HepG2 (cell line): Measurements from ENCODE around the gene NOX4. TPM values are rescaled to one million over a fixed set of nuclear protein-coding genes. Genes with fewer than 3 reads are reported as not detected.

Experiments used
- ATAC-seq: fragments of 200-7000 bp; cut with Tn5 transposase; 3 replicates; pipeline ENCODE4 v1.9.1; 2020; ENCODE audit warnings: mild to moderate bottlenecking, moderate library complexity
- BruUV-seq: library from RNA; stranded (reverse); fragments of 400-500 nt; replicated peaks from 2 replicates; lab custom pipeline; 2021; lab: Mats Ljungman, UMichigan
- CTCF ChIA-PET: fragments of 300-600 bp; formaldehyde crosslinking; extraction: SDS; loops from one replicate; lab custom pipeline; 2021; ENCODE audit warnings: low total read pairs, inconsistent platforms, low intra/inter-chr PET ratio; lab: Yijun Ruan, JAX
- POLR2A ChIA-PET: fragments of 350-600 bp; sonication (Branson Sonifier 250); formaldehyde crosslinking; loops from one replicate; lab custom pipeline; 2020; ENCODE audit warnings: antibody characterized with exemption, inconsistent platforms; lab: Yijun Ruan, JAX
- DNase-seq: peaks from one replicate; pipeline ENCODE4 v3.0.0-alpha.2; 2015; ENCODE audit warnings: low spot score
- FAIRE-seq: peaks from 3 replicates; lab custom pipeline; 2011; peaks lifted over from hg19 to GRCh38; lab: Jason Lieb, UNC
- H2AFZ ChIP-seq: one replicate; pipeline ENCODE4 v1.6.1; 2011; ENCODE audit warnings: low read length, inconsistent platforms
- H3K27ac ChIP-seq: fragments of 300-600 bp; 3 replicates; pipeline ENCODE4 v1.8.0; 2011; ENCODE audit warnings: mixed run types, mild to moderate bottlenecking, mixed read lengths, low read length, inconsistent platforms; ENCODE audit not compliant: insufficient read depth; ENCODE audit errors: extremely low read length
- H3K27me3 ChIP-seq, 2 experiments: fragments of 200-600 bp in 1 of 2; 2 replicates in 1 of 2; 3 replicates in 1 of 2; pipeline versions ENCODE4 v1.6.0 to v1.8.0; 2011; ENCODE audit warnings: low read length in 2 of 2, mild to moderate bottlenecking in 2 of 2, moderate library complexity in 2 of 2, inconsistent platforms in 1 of 2; ENCODE audit not compliant: insufficient read depth in 2 of 2, control insufficient read depth in 1 of 2
- H3K36me3 ChIP-seq, 2 experiments: fragments of 200-600 bp in 1 of 2; replicated peaks in 1 of 2; 2 replicates in 1 of 2; 3 replicates in 1 of 2; pipeline versions ENCODE4 v1.5.1 to v1.8.0; 2011; ENCODE audit warnings: low read length in 2 of 2, inconsistent platforms in 1 of 2; ENCODE audit not compliant: insufficient read depth in 2 of 2, control insufficient read depth in 1 of 2
- H3K4me1 ChIP-seq: 2 replicates; pipeline ENCODE4 v1.5.1; 2012; ENCODE audit warnings: low read length, inconsistent platforms; ENCODE audit not compliant: insufficient read depth
- H3K4me2 ChIP-seq: 2 replicates; pipeline ENCODE4 v1.6.0; 2011; ENCODE audit warnings: low read depth, low read length, inconsistent platforms
- H3K4me3 ChIP-seq, 3 experiments: fragments of 200-600 bp in 1 of 3; sonication (generic), shearing (Covaris generic) in 1 of 3; replicated peaks in 1 of 3; 2 replicates each; pipeline ENCODE4 v1.5.1; 2011 to 2016; ENCODE audit warnings: low read length in 3 of 3, inconsistent platforms in 2 of 3, low read depth in 2 of 3, mild to moderate bottlenecking in 2 of 3, control low read depth in 1 of 3, mixed read lengths in 1 of 3; ENCODE audit not compliant: insufficient read depth in 1 of 3
- H3K79me2 ChIP-seq: one replicate; pipeline ENCODE4 v1.6.1; 2011; ENCODE audit warnings: low read length, inconsistent platforms; ENCODE audit not compliant: insufficient read depth
- H3K9ac ChIP-seq: 2 replicates; pipeline ENCODE4 v1.6.0; 2011; ENCODE audit warnings: mild to moderate bottlenecking, low read depth, low read length, inconsistent platforms; ENCODE audit not compliant: insufficient read depth
- H3K9me3 ChIP-seq: 2 replicates; pipeline ENCODE4 v1.5.1; 2012; ENCODE audit warnings: mild to moderate bottlenecking, low read length
- H4K20me1 ChIP-seq: 2 replicates; pipeline ENCODE4 v1.6.0; 2011; ENCODE audit warnings: inconsistent platforms, mild to moderate bottlenecking, low read length, moderate library complexity; ENCODE audit not compliant: insufficient read depth
- GMEB1 ChIP-seq: sonication (generic); formaldehyde crosslinking; IDR thresholded peaks from 2 replicates; pipeline ENCODE4 v1.5.1; 2020; ENCODE audit warnings: missing genetic modification reagents, mild to moderate bottlenecking, borderline replicate concordance
- MLXIP ChIP-seq: sonication (generic); formaldehyde crosslinking; IDR thresholded peaks from 2 replicates; pipeline ENCODE4 v1.9.0; 2021; ENCODE audit warnings: missing genetic modification reagents, borderline replicate concordance
- STAG1 ChIP-seq: sonication (generic); formaldehyde crosslinking; IDR thresholded peaks from 2 replicates; pipeline ENCODE4 v1.4.0; 2020; ENCODE audit warnings: missing genetic modification reagents
- ZNF607 ChIP-seq: sonication (generic); formaldehyde crosslinking; IDR thresholded peaks from 2 replicates; pipeline ENCODE4 v1.5.1; 2020; ENCODE audit warnings: missing genetic modification reagents, mild to moderate bottlenecking, borderline replicate concordance
- ZNF652 ChIP-seq: IDR thresholded peaks from 2 replicates; pipeline ENCODE4 v1.6.1; 2016; ENCODE audit warnings: low read depth, borderline replicate concordance
- WGBS: methylation state at CpG from one replicate; pipeline ENCODE4 v1.1.6; 2017; ENCODE audit warnings: low lambda C conversion rate; 5-methylcytosine and 5-hydroxymethylcytosine counted together
- in situ Hi-C: cut with HindIII; loops from 2 replicates; pipeline ENCODE4 v1.10.0; 2017; ENCODE audit warnings: low pct_unique_long_range_greater_than_20kb; ENCODE audit not compliant: extremely low pct_ligation_motif_present
- intact Hi-C: fragments of 100-400 bp; cut with micrococcal nuclease; formaldehyde crosslinking; loops from one replicate; pipeline ENCODE4 v1.10.0; 2022; ENCODE audit not compliant: unreplicated experiment
- polyA plus RNA-seq, 8 experiments: library from polyadenylated mRNA; depleted of rRNA in 3 of 8; stranded (reverse) in 7 of 8; unstranded in 1 of 8; fragments of >200 nt; fragmentation: Illumina TruSeq in 4 of 8; extraction: Trizol in 4 of 8; gene quantifications; 2 replicates each; pipeline versions ENCODE4 v1.2.1 to v1.2.3, GENCODE V29; 2011 to 2016; ENCODE audit warnings: low read depth in 4 of 8, missing spikeins in 1 of 8, mixed read lengths in 1 of 8; ENCODE audit not compliant: insufficient read depth in 1 of 8
- total RNA-seq, 5 experiments: library from RNA; depleted of rRNA; stranded (reverse); fragments of >200 nt; fragmentation: Illumina TruSeq; extraction: Trizol; gene quantifications; 2 replicates each; pipeline ENCODE4 v1.2.3, GENCODE V29; 2016; ENCODE audit warnings: low read depth in 1 of 5
- TF ChIP-seq, protein P1 (sequence below): sonication (generic); formaldehyde crosslinking; IDR thresholded peaks from 2 replicates; pipeline ENCODE4 v1.5.0; 2020; ENCODE audit warnings: mild to moderate bottlenecking, missing genetic modification reagents, moderate library complexity

NOX4 gene
- total and polyA plus RNA-seq, 2 of the 13 experiments (the other 11 are each of a cell fraction or from before 2014, with no cell fraction given): not detected

GRCh38 chr11:89484896-89485295 is 6.3 kb downstream of the NOX4 start:
- ATAC-seq (no peak), DNase-seq (no peak), FAIRE-seq (no peak)
- no peak overlapping the region for H3K4me2 ChIP-seq
- no peak overlapping the region for H2AFZ ChIP-seq
- POLR2A ChIA-PET: no interaction called here
- H3K4me1 ChIP-seq: no peaks in the 10 kb centered on the region
- no peaks in the 10 kb centered on the region for H3K36me3 ChIP-seq
- TF ChIP-seq ZNF652 (CRISPR knock-in tag): no peak
- TF ChIP-seq ZNF607 (CRISPR knock-in tag): no peak
- TF ChIP-seq GMEB1 (CRISPR knock-in tag): no peak
- no TSS peak for BruUV-seq
- H3K4me3 ChIP-seq: no peak overlapping the region
- H4K20me1 ChIP-seq: no peaks in the 10 kb centered on the region
- intact Hi-C loops: no loop called here
- in situ Hi-C loops: no loop called here
- no peaks in the 10 kb centered on the region for H3K79me2 ChIP-seq
- no peak overlapping the region for H3K9ac ChIP-seq
- no peak overlapping the region for H3K27ac ChIP-seq
- CTCF ChIA-PET: no interaction called here
- no peaks in the 10 kb centered on the region for H3K9me3 ChIP-seq
- no peaks in the 10 kb centered on the region for H3K27me3 ChIP-seq

DNA sequence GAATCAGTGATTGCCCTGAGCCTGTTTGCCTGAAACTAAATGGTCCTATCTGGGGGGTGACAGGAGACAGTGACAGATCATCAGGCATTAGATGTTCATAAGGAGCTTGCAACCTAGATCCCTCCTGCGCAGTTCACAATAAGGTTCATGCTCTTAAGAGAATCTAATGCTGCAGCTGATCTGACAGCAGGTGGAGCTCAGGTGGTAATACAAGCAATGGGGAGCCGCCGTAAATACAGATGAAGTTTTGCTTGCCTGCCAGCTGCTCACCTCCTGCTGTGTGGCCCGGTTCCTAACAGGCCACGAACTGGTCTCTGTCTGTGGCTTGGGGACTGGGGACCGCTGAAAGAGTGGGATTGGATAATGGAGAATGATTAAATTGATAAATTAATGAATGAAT is 14.0 kb downstream of the NOX4 start:
- POLR2A ChIA-PET: no interaction called here
- Histone ChIP-seq H3K9ac (no peak overlapping the region), H4K20me1 (no peaks in the 10 kb centered on the region), H3K36me3 (no peaks in the 10 kb centered on the region), H3K4me2 (no peak overlapping the region), H3K4me3 (no peak overlapping the region), H2AFZ (no peak overlapping the region), H3K79me2 (no peaks in the 10 kb centered on the region), H3K27ac (no peak overlapping the region), H3K4me1 (no peaks in the 10 kb centered on the region), H3K9me3 (no peaks in the 10 kb centered on the region), H3K27me3 (no peaks in the 10 kb centered on the region)
- in situ Hi-C loops (no loop called here), intact Hi-C loops (loop anchor here (2.0 kb wide), 1 partner anchor 140 kb away; no protein-coding TSS in a partner anchor)
- BruUV-seq: no TSS peak
- under 1% methylated on average over 6 of the region's 6 CpGs for WGBS
- TF ChIP-seq STAG1 (CRISPR knock-in tag): peak; percentile 29
- TF ChIP-seq, protein P1, sequence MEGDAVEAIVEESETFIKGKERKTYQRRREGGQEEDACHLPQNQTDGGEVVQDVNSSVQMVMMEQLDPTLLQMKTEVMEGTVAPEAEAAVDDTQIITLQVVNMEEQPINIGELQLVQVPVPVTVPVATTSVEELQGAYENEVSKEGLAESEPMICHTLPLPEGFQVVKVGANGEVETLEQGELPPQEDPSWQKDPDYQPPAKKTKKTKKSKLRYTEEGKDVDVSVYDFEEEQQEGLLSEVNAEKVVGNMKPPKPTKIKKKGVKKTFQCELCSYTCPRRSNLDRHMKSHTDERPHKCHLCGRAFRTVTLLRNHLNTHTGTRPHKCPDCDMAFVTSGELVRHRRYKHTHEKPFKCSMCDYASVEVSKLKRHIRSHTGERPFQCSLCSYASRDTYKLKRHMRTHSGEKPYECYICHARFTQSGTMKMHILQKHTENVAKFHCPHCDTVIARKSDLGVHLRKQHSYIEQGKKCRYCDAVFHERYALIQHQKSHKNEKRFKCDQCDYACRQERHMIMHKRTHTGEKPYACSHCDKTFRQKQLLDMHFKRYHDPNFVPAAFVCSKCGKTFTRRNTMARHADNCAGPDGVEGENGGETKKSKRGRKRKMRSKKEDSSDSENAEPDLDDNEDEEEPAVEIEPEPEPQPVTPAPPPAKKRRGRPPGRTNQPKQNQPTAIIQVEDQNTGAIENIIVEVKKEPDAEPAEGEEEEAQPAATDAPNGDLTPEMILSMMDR: peak; percentile 17; the same call in 1 of the 2 replicates
- no peak for TF ChIP-seq MLXIP
- no peak for FAIRE-seq
- peak; percentile 66 for ATAC-seq
- CTCF ChIA-PET: no interaction called here
- DNase-seq: peak; percentile 4
